ENCODE measurements around the gene IGFL1. TPM values are rescaled to one million over a fixed set of nuclear protein-coding genes. Genes with fewer than 3 reads are reported as not detected.

The IGFL1 gene
- total and polyA plus RNA-seq, 2 donors (not counting 1 experiment from before 2014, with no cell fraction given) = 0.15 TPM; not detected in 1

DNA sequence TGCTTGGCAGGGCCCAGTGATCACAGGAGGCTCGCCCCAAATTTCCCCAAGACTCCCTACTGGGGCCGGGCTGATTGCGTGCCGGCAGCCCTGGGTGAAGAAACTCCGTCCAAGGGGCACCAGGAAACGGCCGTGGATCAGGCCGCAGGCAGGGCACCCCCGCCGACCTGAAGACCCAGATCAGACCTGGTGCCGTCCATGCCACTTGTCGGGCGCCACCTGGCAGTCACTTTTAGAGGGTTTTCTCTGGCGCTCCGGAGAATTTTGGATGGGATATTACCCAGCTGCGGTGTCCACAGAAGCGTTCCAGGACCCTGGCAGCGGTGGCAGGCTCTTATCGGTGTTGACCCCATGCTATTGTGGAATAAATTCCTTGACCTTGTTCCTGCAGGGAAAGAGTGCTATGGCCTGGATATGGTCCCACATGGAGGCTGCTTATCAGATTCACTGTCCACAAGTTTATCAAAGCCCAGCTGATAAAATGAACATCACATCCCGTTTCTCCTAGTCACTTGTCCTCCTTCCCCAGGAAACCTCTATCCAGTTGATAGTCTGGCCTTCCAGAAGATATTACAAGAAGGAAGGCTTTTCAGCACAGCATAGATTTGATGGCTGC is 43.3 kb upstream of the IGFL1 start:
- no peak for DNase-seq
- Mint-ChIP-seq H3K9me3 (ENCODE audit: insufficient read depth) (no peaks in the 10 kb centered on the region), H3K4me1 (peaks cover 24% of the 10 kb centered on the region), H3K27ac (peak overlapping the region; percentile 50), H3K27me3 (peaks cover 32% of the 10 kb centered on the region), H3K4me3 (no peak overlapping the region)
- ChIA-PET POLR2A (no interaction called here), CTCF (interaction anchor here (2.5 kb wide), 1 partner anchor 157 kb away, joined by 11 read pairs; no protein-coding TSS in a partner anchor)
- Histone ChIP-seq H3K27ac (ENCODE audit: low read length in 2 of 2) (no peak overlapping the region), H3K4me3 (ENCODE audit: control extremely low read depth in 1 of 5, extremely low read depth in 1 of 5, insufficient read depth in 1 of 5, low read depth in 2 of 5, low read length in 4 of 5) (no peak overlapping the region), H2AFZ (ENCODE audit: insufficient read depth, low read depth, low read length, poor library complexity, severe bottlenecking) (no peak overlapping the region), H3K79me2 (ENCODE audit: control insufficient read depth, insufficient read depth, low read length) (no peaks in the 10 kb centered on the region), H3K36me3 (replicated peaks in 1 of 2; ENCODE audit: control extremely low read depth in 1 of 2, control insufficient read depth in 1 of 2, extremely low read depth in 1 of 2, insufficient read depth in 2 of 2, low read length in 1 of 2) (no peaks in the 10 kb centered on the region), H3K9me3 (ENCODE audit: control extremely low read depth in 1 of 3, control insufficient read depth in 2 of 3, insufficient read depth in 1 of 3, low read length in 2 of 3) (no peaks in the 10 kb centered on the region), H3K4me1 (ENCODE audit: control insufficient read depth in 2 of 2, insufficient read depth in 2 of 2, low read length in 2 of 2) (peaks cover 6 to 8% of the 10 kb centered on the region in 2 donors), H4K20me1 (ENCODE audit: control insufficient read depth, insufficient read depth, low read length, poor library complexity, severe bottlenecking) (no peaks in the 10 kb centered on the region), H3K27me3 (replicated peaks in 1 of 4; ENCODE audit: control extremely low read depth in 1 of 4, control insufficient read depth in 3 of 4, insufficient read depth in 4 of 4, low read length in 3 of 4) (peaks cover 0 to 24% (median 7%) of the 10 kb centered on the region in 4 experiments), H3K9ac (ENCODE audit: low read length) (no peak overlapping the region), H3K4me2 (replicated peaks; ENCODE audit: low read depth, low read length, poor library complexity, severe bottlenecking) (no peak overlapping the region)
- TF ChIP-seq EZH2 (IDR thresholded peaks at IDR 0.05; ENCODE audit: borderline replicate concordance, insufficient read depth, low read depth, low read length, poor library complexity, severe bottlenecking) = no peak
- TF ChIP-seq, protein P1, sequence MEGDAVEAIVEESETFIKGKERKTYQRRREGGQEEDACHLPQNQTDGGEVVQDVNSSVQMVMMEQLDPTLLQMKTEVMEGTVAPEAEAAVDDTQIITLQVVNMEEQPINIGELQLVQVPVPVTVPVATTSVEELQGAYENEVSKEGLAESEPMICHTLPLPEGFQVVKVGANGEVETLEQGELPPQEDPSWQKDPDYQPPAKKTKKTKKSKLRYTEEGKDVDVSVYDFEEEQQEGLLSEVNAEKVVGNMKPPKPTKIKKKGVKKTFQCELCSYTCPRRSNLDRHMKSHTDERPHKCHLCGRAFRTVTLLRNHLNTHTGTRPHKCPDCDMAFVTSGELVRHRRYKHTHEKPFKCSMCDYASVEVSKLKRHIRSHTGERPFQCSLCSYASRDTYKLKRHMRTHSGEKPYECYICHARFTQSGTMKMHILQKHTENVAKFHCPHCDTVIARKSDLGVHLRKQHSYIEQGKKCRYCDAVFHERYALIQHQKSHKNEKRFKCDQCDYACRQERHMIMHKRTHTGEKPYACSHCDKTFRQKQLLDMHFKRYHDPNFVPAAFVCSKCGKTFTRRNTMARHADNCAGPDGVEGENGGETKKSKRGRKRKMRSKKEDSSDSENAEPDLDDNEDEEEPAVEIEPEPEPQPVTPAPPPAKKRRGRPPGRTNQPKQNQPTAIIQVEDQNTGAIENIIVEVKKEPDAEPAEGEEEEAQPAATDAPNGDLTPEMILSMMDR (IDR thresholded peaks at IDR 0.05) = no peak
- WGBS (ENCODE audit: insufficient coverage) = 93% methylated on average over 20 of the region's 20 CpGs
- intact Hi-C loops (cut with micrococcal nuclease) = no loop called here
- no peak for ATAC-seq (ENCODE audit: low read depth)

GRCh38 chr19:46186717-46187101 is 42.8 kb upstream of the IGFL1 start:
- Histone ChIP-seq H3K4me1 (ENCODE audit: control insufficient read depth in 2 of 2, insufficient read depth in 2 of 2, low read length in 2 of 2) (peaks cover 6 to 8% of the 10 kb centered on the region in 2 donors), H2AFZ (ENCODE audit: insufficient read depth, low read depth, low read length, poor library complexity, severe bottlenecking) (no peak overlapping the region), H4K20me1 (ENCODE audit: control insufficient read depth, insufficient read depth, low read length, poor library complexity, severe bottlenecking) (no peaks in the 10 kb centered on the region), H3K79me2 (ENCODE audit: control insufficient read depth, insufficient read depth, low read length) (no peaks in the 10 kb centered on the region), H3K9me3 (ENCODE audit: control extremely low read depth in 1 of 3, control insufficient read depth in 2 of 3, insufficient read depth in 1 of 3, low read length in 2 of 3) (no peaks in the 10 kb centered on the region), H3K27me3 (replicated peaks in 1 of 4; ENCODE audit: control extremely low read depth in 1 of 4, control insufficient read depth in 3 of 4, insufficient read depth in 4 of 4, low read length in 3 of 4) (peaks cover 0 to 26% (median 7%) of the 10 kb centered on the region in 4 experiments), H3K27ac (ENCODE audit: low read length in 2 of 2) (no peak overlapping the region), H3K4me2 (replicated peaks; ENCODE audit: low read depth, low read length, poor library complexity, severe bottlenecking) (no peak overlapping the region), H3K9ac (ENCODE audit: low read length) (no peak overlapping the region), H3K4me3 (ENCODE audit: control extremely low read depth in 1 of 5, extremely low read depth in 1 of 5, insufficient read depth in 1 of 5, low read depth in 2 of 5, low read length in 4 of 5) (no peak overlapping the region), H3K36me3 (replicated peaks in 1 of 2; ENCODE audit: control extremely low read depth in 1 of 2, control insufficient read depth in 1 of 2, extremely low read depth in 1 of 2, insufficient read depth in 2 of 2, low read length in 1 of 2) (no peaks in the 10 kb centered on the region)
- WGBS (ENCODE audit: insufficient coverage) = no CpG with 5 or more reads among the region's 5 CpGs
- peaks cover 34% of the 10 kb centered on the region for H3K27me3 Mint-ChIP-seq
- peaks cover 19% of the 10 kb centered on the region for H3K4me1 Mint-ChIP-seq
- ChIA-PET CTCF (interaction anchor here (2.5 kb wide), 1 partner anchor 158 kb away, joined by 11 read pairs; no protein-coding TSS in a partner anchor), POLR2A (no interaction called here)
- no peak overlapping the region for H3K4me3 Mint-ChIP-seq
- DNase-seq (no peak), ATAC-seq (ENCODE audit: low read depth) (no peak)
- intact Hi-C loops (cut with micrococcal nuclease) = no loop called here
- H3K9me3 Mint-ChIP-seq (ENCODE audit: insufficient read depth) = no peaks in the 10 kb centered on the region
- peak overlapping the region; percentile 50 for H3K27ac Mint-ChIP-seq
- no peak for TF ChIP-seq EZH2 (IDR thresholded peaks at IDR 0.05; ENCODE audit: borderline replicate concordance, insufficient read depth, low read depth, low read length, poor library complexity, severe bottlenecking)
- TF ChIP-seq, protein P1 (IDR thresholded peaks at IDR 0.05) = no peak

Measured in B cell (primary cell).